OCI-LY3 (cell line): Measurements from ENCODE around the gene PTPRA.

Experiments
- EZH2phosphoT487 ChIP-seq: fragments of 200-600 bp; shearing (Covaris generic); IDR thresholded peaks from 2 replicates; pipeline ENCODE4 v1.6.1; 2018; ENCODE audit warnings: antibody characterized with exemption, mixed run types, low read depth
- TF ChIP-seq, protein P1 (sequence below): fragments of 200-600, 300-600 bp; sonication (generic); IDR thresholded peaks from 2 replicates; pipeline ENCODE4 v1.5.1; 2014; ENCODE audit warnings: antibody characterized with exemption, low read length, low read depth

GRCh38 chr20:2847802-2848201, 25.5 kb upstream of the PTPRA start:
- TF ChIP-seq, protein P1, sequence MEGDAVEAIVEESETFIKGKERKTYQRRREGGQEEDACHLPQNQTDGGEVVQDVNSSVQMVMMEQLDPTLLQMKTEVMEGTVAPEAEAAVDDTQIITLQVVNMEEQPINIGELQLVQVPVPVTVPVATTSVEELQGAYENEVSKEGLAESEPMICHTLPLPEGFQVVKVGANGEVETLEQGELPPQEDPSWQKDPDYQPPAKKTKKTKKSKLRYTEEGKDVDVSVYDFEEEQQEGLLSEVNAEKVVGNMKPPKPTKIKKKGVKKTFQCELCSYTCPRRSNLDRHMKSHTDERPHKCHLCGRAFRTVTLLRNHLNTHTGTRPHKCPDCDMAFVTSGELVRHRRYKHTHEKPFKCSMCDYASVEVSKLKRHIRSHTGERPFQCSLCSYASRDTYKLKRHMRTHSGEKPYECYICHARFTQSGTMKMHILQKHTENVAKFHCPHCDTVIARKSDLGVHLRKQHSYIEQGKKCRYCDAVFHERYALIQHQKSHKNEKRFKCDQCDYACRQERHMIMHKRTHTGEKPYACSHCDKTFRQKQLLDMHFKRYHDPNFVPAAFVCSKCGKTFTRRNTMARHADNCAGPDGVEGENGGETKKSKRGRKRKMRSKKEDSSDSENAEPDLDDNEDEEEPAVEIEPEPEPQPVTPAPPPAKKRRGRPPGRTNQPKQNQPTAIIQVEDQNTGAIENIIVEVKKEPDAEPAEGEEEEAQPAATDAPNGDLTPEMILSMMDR, result no peak
- no peak for TF ChIP-seq EZH2phosphoT487
